Naive thymus-derived CD8-positive, alpha-beta T cell (primary cell): ENCODE data around the gene SIK2. TPM values are rescaled to one million over a fixed set of nuclear protein-coding genes. Genes with fewer than 3 reads are reported as not detected.

Experiments used
- polyA plus RNA-seq, 3 donors: library from polyadenylated mRNA; unstranded; fragments of 300-500 nt; fragmentation: Illumina TruSeq; gene quantifications; one replicate each; pipeline ENCODE4 v1.2.3, GENCODE V29; 2021
- total RNA-seq, 8 experiments: library from RNA in 2 of 8; stranded (reverse) in 2 of 8; gene quantifications; one replicate each; pipeline ENCODE4 v1.2.3 and lab custom pipeline; 2021 to 2026

SIK2 gene
- total and polyA plus RNA-seq, 5 experiments from 2014 or later = 0.14 to 11.6 (median 0.33) TPM

Other genes starting within 250 kb of the SIK2 start
- 1 to 10 TPM; 4.4 to 7.2 TPM for gene POU2AF1, start 223.2 kb upstream of the SIK2 start, total RNA-seq
- gene POU2AF1, start 223.2 kb upstream of the SIK2 start, polyA plus RNA-seq = under 1 TPM; 0.12 to 0.41 (median 0.24) TPM
- not detected for gene BTG4, start 90.1 kb upstream of the SIK2 start, total RNA-seq
- gene BTG4, start 90.1 kb upstream of the SIK2 start, polyA plus RNA-seq = not detected
- not detected for gene HOATZ, start 87.7 kb upstream of the SIK2 start, total RNA-seq
- gene HOATZ, start 87.7 kb upstream of the SIK2 start, polyA plus RNA-seq = not detected
- gene LAYN, start 61.7 kb upstream of the SIK2 start, total RNA-seq = 1 to 10 TPM; 1.2 to 1.4 TPM
- gene LAYN, start 61.7 kb upstream of the SIK2 start, polyA plus RNA-seq = 1 to 10 TPM in 2 of 3 donors, under 1 TPM in 1; 0.45 to 1.6 (median 1.4) TPM
- gene PPP2R1B, start 163.9 kb downstream of the SIK2 start, total RNA-seq = 10 to 100 TPM; 38.1 to 38.2 TPM
- 10 to 100 TPM; 12.5 to 14.8 (median 14.4) TPM for gene PPP2R1B, start 163.9 kb downstream of the SIK2 start, polyA plus RNA-seq